H1 (cell line): Measurements from ENCODE around the gene ZNF23. TPM values are rescaled to one million over a fixed set of nuclear protein-coding genes. Genes with fewer than 3 reads are reported as not detected.

ENCODE experiments used
- CTCF ChIA-PET: fragments of 300-600 bp; sonication (Branson Sonifier 250); formaldehyde crosslinking; loops from one replicate; lab custom pipeline; 2021; ENCODE audit not compliant: partially characterized antibody; lab: Charles Lee
- POLR2A ChIA-PET: fragments of 300-600 bp; sonication (Branson Sonifier 250); formaldehyde crosslinking; loops from one replicate; lab custom pipeline; 2021; ENCODE audit warnings: inconsistent platforms; ENCODE audit not compliant: partially characterized antibody; lab: Charles Lee
- DNase-seq, 2 experiments: peaks; one replicate each; pipeline versions ENCODE4 v3.0.0 to v3.0.0-alpha.2; 2010 to 2022; ENCODE audit warnings: low spot score in 2 of 2, low read depth in 1 of 2, mixed read lengths in 1 of 2
- FAIRE-seq: peaks from 2 replicates; lab custom pipeline; 2011; peaks lifted over from hg19 to GRCh38; lab: Jason Lieb, UNC
- H2AFZ ChIP-seq: 2 replicates; pipeline ENCODE4 v1.8.1; 2012; ENCODE audit warnings: low read length, inconsistent platforms
- H2AK5ac ChIP-seq: 2 replicates; pipeline ENCODE4 v1.6.1; 2013; ENCODE audit warnings: low read depth, low read length
- H2BK120ac ChIP-seq: replicated peaks from 2 replicates; pipeline ENCODE3; 2013; ENCODE audit warnings: low read depth, low read length, inconsistent platforms
- H2BK12ac ChIP-seq: 2 replicates; pipeline ENCODE4 v1.6.1; 2013; ENCODE audit warnings: low read depth, low read length
- H2BK15ac ChIP-seq: 2 replicates; pipeline ENCODE4 v1.6.1; 2013; ENCODE audit warnings: low read length
- H2BK20ac ChIP-seq: 2 replicates; pipeline ENCODE4 v1.6.1; 2013; ENCODE audit warnings: low read length
- H2BK5ac ChIP-seq: 2 replicates; pipeline ENCODE4 v1.6.1; 2013; ENCODE audit warnings: low read depth, low read length
- H3K14ac ChIP-seq: 2 replicates; pipeline ENCODE4 v1.6.1; 2013; ENCODE audit warnings: inconsistent platforms; ENCODE audit not compliant: insufficient read length
- H3K18ac ChIP-seq: 2 replicates; pipeline ENCODE4 v1.6.1; 2013; ENCODE audit warnings: low read length; ENCODE audit errors: extremely low read depth
- H3K23ac ChIP-seq: 2 replicates; pipeline ENCODE4 v1.6.1; 2013; ENCODE audit warnings: inconsistent platforms; ENCODE audit not compliant: insufficient read length
- H3K23me2 ChIP-seq: 2 replicates; pipeline ENCODE4 v1.6.1; 2013; ENCODE audit warnings: low read depth, low read length
- H3K27ac ChIP-seq: 2 replicates; pipeline ENCODE4 v1.6.1; 2011; ENCODE audit warnings: low read depth, low read length, inconsistent platforms
- H3K27me3 ChIP-seq, 4 experiments: replicated peaks in 1 of 4; 1 replicate in 1 of 4; 2 replicates in 3 of 4; pipeline versions ENCODE4 v1.6.1 to v1.8.1; 2011 to 2013; ENCODE audit warnings: low read length in 3 of 4, mild to moderate bottlenecking in 3 of 4, inconsistent platforms in 2 of 4, mixed read lengths in 2 of 4, moderate library complexity in 1 of 4; ENCODE audit not compliant: control insufficient read depth in 3 of 4, insufficient read depth in 3 of 4; ENCODE audit errors: extremely low read depth in 1 of 4
- H3K36me3 ChIP-seq, 4 experiments: 2 replicates each; pipeline versions ENCODE4 v1.6.1 to v1.8.1; 2011 to 2013; ENCODE audit warnings: mild to moderate bottlenecking in 4 of 4, low read length in 3 of 4, moderate library complexity in 2 of 4, control low read depth in 1 of 4, inconsistent platforms in 1 of 4; ENCODE audit not compliant: insufficient read depth in 4 of 4, control insufficient read depth in 2 of 4
- H3K4ac ChIP-seq: replicated peaks from 2 replicates; pipeline ENCODE3; 2013; ENCODE audit warnings: low read length, low read depth, mixed read lengths, inconsistent platforms; ENCODE audit not compliant: insufficient read length
- H3K4me1 ChIP-seq, 4 experiments: replicated peaks in 1 of 4; 1 replicate in 1 of 4; 2 replicates in 3 of 4; pipeline versions ENCODE4 v1.6.1 to v1.8.1; 2011 to 2013; ENCODE audit warnings: low read length in 3 of 4, inconsistent platforms in 2 of 4, mixed read lengths in 1 of 4; ENCODE audit not compliant: insufficient read depth in 4 of 4, control insufficient read depth in 3 of 4
- H3K4me2 ChIP-seq, 2 experiments: 2 replicates each; pipeline versions ENCODE4 v1.6.1 to v1.8.1; 2011 to 2013; ENCODE audit warnings: low read depth in 2 of 2, low read length in 2 of 2, control low read depth in 1 of 2, inconsistent platforms in 1 of 2, mild to moderate bottlenecking in 1 of 2; ENCODE audit not compliant: insufficient read depth in 1 of 2
- H3K4me3 ChIP-seq, 4 experiments: fragments of 200-600, 300-600 bp in 1 of 4; sonication (generic), shearing (Covaris generic), sonication (Bioruptor Twin) in 1 of 4; 2 replicates each; pipeline versions ENCODE4 v1.5.1 to v1.8.1; 2011 to 2016; ENCODE audit warnings: low read length in 4 of 4, low read depth in 3 of 4, control low read depth in 2 of 4, inconsistent platforms in 2 of 4, mild to moderate bottlenecking in 2 of 4, mixed read lengths in 1 of 4, moderate library complexity in 1 of 4; ENCODE audit not compliant: insufficient read depth in 2 of 4; ENCODE audit errors: extremely low read depth in 1 of 4
- H3K56ac ChIP-seq: replicated peaks from 2 replicates; pipeline ENCODE3; 2013; ENCODE audit warnings: low read depth, mild to moderate bottlenecking, mixed read lengths, low read length, inconsistent platforms; ENCODE audit not compliant: insufficient read length
- H3K79me1 ChIP-seq: 2 replicates; pipeline ENCODE4 v1.6.1; 2013; ENCODE audit warnings: low read depth, low read length, control low read depth
- H3K79me2 ChIP-seq, 2 experiments: 2 replicates each; pipeline versions ENCODE4 v1.6.1 to v1.8.1; 2012 to 2013; ENCODE audit warnings: low read length in 2 of 2, mild to moderate bottlenecking in 2 of 2, inconsistent platforms in 1 of 2; ENCODE audit not compliant: insufficient read depth in 2 of 2, control insufficient read depth in 1 of 2
- H3K9ac ChIP-seq, 4 experiments: replicated peaks in 1 of 4; 1 replicate in 1 of 4; 2 replicates in 3 of 4; pipeline versions ENCODE4 v1.6.1 to v1.8.1; 2011 to 2013; ENCODE audit warnings: low read depth in 3 of 4, low read length in 3 of 4, control low read depth in 2 of 4, mild to moderate bottlenecking in 2 of 4, moderate library complexity in 2 of 4, inconsistent platforms in 1 of 4; ENCODE audit errors: extremely low read depth in 1 of 4
- H3K9me3 ChIP-seq, 2 experiments: 2 replicates each; pipeline versions ENCODE4 v1.6.1 to v1.8.1; 2012 to 2013; ENCODE audit warnings: mild to moderate bottlenecking in 2 of 2, moderate library complexity in 2 of 2, control low read depth in 1 of 2, inconsistent platforms in 1 of 2, low read depth in 1 of 2, low read length in 1 of 2, mixed read lengths in 1 of 2; ENCODE audit not compliant: insufficient read depth in 2 of 2
- H4K20me1 ChIP-seq, 2 experiments: replicated peaks in 1 of 2; 2 replicates each; pipeline versions ENCODE3 to v1.8.1; 2011 to 2013; ENCODE audit warnings: inconsistent platforms in 2 of 2, low read length in 2 of 2, mild to moderate bottlenecking in 1 of 2; ENCODE audit not compliant: insufficient read depth in 2 of 2, control insufficient read depth in 1 of 2
- H4K5ac ChIP-seq: 2 replicates; pipeline ENCODE4 v1.6.1; 2013; ENCODE audit warnings: low read length, low read depth, mixed read lengths, inconsistent platforms; ENCODE audit not compliant: insufficient read length
- H4K8ac ChIP-seq: 2 replicates; pipeline ENCODE4 v1.8.0; 2013; ENCODE audit warnings: mild to moderate bottlenecking, moderate library complexity, low read length, inconsistent platforms; ENCODE audit not compliant: insufficient read depth; ENCODE audit errors: extremely low read depth
- H4K91ac ChIP-seq: replicated peaks from 2 replicates; pipeline ENCODE3; 2013; ENCODE audit warnings: low read length, mixed read lengths, inconsistent platforms; ENCODE audit not compliant: insufficient read length
- ZNF274 ChIP-seq: IDR thresholded peaks from 2 replicates; pipeline ENCODE4 v1.7.0; 2012; ENCODE audit warnings: low read length, borderline replicate concordance; ENCODE audit errors: extremely low read depth
- WGBS, 2 experiments: shearing (Covaris generic) in 1 of 2; methylation state at CpG; one replicate each; pipeline versions ENCODE4 v1.1.6 to v1.1.7; 2013 to 2015; ENCODE audit warnings: low lambda C conversion rate in 2 of 2, mixed read lengths in 2 of 2, inconsistent platforms in 1 of 2, low coverage in 1 of 2, missing lambda C conversion rate in 1 of 2; ENCODE audit not compliant: insufficient replicate concordance in 2 of 2, insufficient coverage in 1 of 2, insufficient read length in 1 of 2; ENCODE audit errors: extremely low coverage in 1 of 2, missing lambda C conversion rate in 1 of 2; 5-methylcytosine and 5-hydroxymethylcytosine counted together
- polyA plus RNA-seq, 7 experiments: library from polyadenylated mRNA; depleted of rRNA in 3 of 7; stranded (reverse) in 5 of 7; unstranded in 2 of 7; fragments of >200 nt in 5 of 7; fragments of 200-250 nt in 2 of 7; gene quantifications; 1 replicate in 5 of 7; 2 replicates in 1 of 7; 4 replicates in 1 of 7; pipeline versions ENCODE4 v1.2.1 to v1.2.3, GENCODE V29; 2011 to 2013; ENCODE audit warnings: missing spikeins in 2 of 7, mixed read lengths in 2 of 7
- total RNA-seq: library from RNA; stranded (reverse); fragmentation: NEBNext Ultra II Directional; extraction: Animal tissue kit (Norgen Biotek cat#: 25700); gene quantifications from 2 replicates; pipeline ENCODE4 v1.2.1, GENCODE V29; 2021

The ZNF23 gene
- total and polyA plus RNA-seq, 2 of the 8 experiments (the other 6 are each of a cell fraction or from before 2014, with no cell fraction given): 2.4 to 10.2 TPM

GRCh38 chr16:71430744-71431143, 31.3 kb downstream of the ZNF23 start:
- peaks cover 3% of the 10 kb centered on the region; the same call in 1 of the 2 replicates for H3K23me2 ChIP-seq
- ChIA-PET POLR2A (no interaction called here), CTCF (interaction anchor here (1.8 to 5.9 kb wide), 3 partner anchors 9 to 108 kb away, joined by 3 to 32 read pairs (median 22); no protein-coding TSS in a partner anchor)
- no peak overlapping the region for H4K5ac ChIP-seq
- no peak overlapping the region for H3K18ac ChIP-seq
- H2AFZ ChIP-seq: no peak overlapping the region
- no peak overlapping the region for H3K4ac ChIP-seq
- no peak overlapping the region for H4K91ac ChIP-seq
- no peak overlapping the region for H2BK15ac ChIP-seq
- H3K9me3 ChIP-seq: no peaks in the 10 kb centered on the region
- H2AK5ac ChIP-seq: no peak overlapping the region
- H3K14ac ChIP-seq: no peak overlapping the region
- no peak for DNase-seq
- H3K9ac ChIP-seq: no peak overlapping the region
- H3K23ac ChIP-seq: no peak overlapping the region
- no peak for TF ChIP-seq ZNF274
- no peak for FAIRE-seq
- H2BK12ac ChIP-seq: no peak overlapping the region
- H2BK20ac ChIP-seq: no peak overlapping the region
- H4K20me1 ChIP-seq: no peaks in the 10 kb centered on the region
- no peaks in the 10 kb centered on the region; a peak in 2 of 8 replicates for H3K36me3 ChIP-seq
- H3K79me1 ChIP-seq: no peaks in the 10 kb centered on the region
- H2BK5ac ChIP-seq: no peak overlapping the region
- no peak overlapping the region for H3K56ac ChIP-seq
- no peaks in the 10 kb centered on the region for H3K79me2 ChIP-seq
- H3K4me2 ChIP-seq: no peak overlapping the region
- no peak overlapping the region for H3K4me3 ChIP-seq
- WGBS, 2 experiments: 85% methylated on average over 6 of the region's 6 CpGs; no CpG with 5 or more reads in 1 of the 2 experiments
- no peak overlapping the region for H3K27ac ChIP-seq
- no peak overlapping the region for H2BK120ac ChIP-seq
- 0 out of 7 replicates have a peak, but pooled peaks cover 0 to 3% (median 0%) of the 10 kb centered on the region in 4 experiments for H3K27me3 ChIP-seq
- H3K4me1 ChIP-seq: peaks cover 0 to 3% (median under 1%) of the 10 kb centered on the region in 4 experiments; a peak in 3 of 7 replicates
- no peak overlapping the region for H4K8ac ChIP-seq
